ENCODE measurements around the gene FGD6.
A peak's percentile ranks its signal among the peaks of the same experiment; 100 is the strongest.

The FGD6 gene

GRCh38 chr12:95191060-95191696 lies 26.1 kb downstream of the FGD6 start:
- no peak for TF ChIP-seq CTCF (IDR thresholded peaks at IDR 0.05; ENCODE audit: low read length, missing control alignments)
- no peak for DNase-seq (ENCODE audit: low read depth)
- no peak overlapping the region for H3K4me3 ChIP-seq (replicated peaks; ENCODE audit: low read depth, low read length)

GRCh38 chr12:95187865-95188415 lies 29.3 kb downstream of the FGD6 start:
- TF ChIP-seq CTCF (IDR thresholded peaks at IDR 0.05; ENCODE audit: low read length, missing control alignments) = no peak
- DNase-seq (ENCODE audit: low read depth) = no peak
- no peak overlapping the region for H3K4me3 ChIP-seq (replicated peaks; ENCODE audit: low read depth, low read length)

GRCh38 chr12:95185854-95186253 lies 31.4 kb downstream of the FGD6 start:
- no peak for DNase-seq (ENCODE audit: low read depth)
- no peak for TF ChIP-seq CTCF (IDR thresholded peaks at IDR 0.05; ENCODE audit: low read length, missing control alignments)
- no peak overlapping the region for H3K4me3 ChIP-seq (replicated peaks; ENCODE audit: low read depth, low read length)

- no peak for TF ChIP-seq CTCF (IDR thresholded peaks at IDR 0.05; ENCODE audit: low read length, missing control alignments)
- no peak for DNase-seq (ENCODE audit: low read depth)
- no peak overlapping the region for H3K4me3 ChIP-seq (replicated peaks; ENCODE audit: low read depth, low read length)
Measured at GRCh38 chr12:95185072-95185471, 32.2 kb downstream of the FGD6 start.

- no peak for TF ChIP-seq CTCF (IDR thresholded peaks at IDR 0.05; ENCODE audit: low read length, missing control alignments)
- no peak overlapping the region for H3K4me3 ChIP-seq (replicated peaks; ENCODE audit: low read depth, low read length)
- DNase-seq (ENCODE audit: low read depth) = no peak
Measured at GRCh38 chr12:95184121-95184520, 33.1 kb downstream of the FGD6 start.

- peak; percentile 71 for DNase-seq (ENCODE audit: low read depth)
- TF ChIP-seq CTCF (IDR thresholded peaks at IDR 0.05; ENCODE audit: low read length, missing control alignments) = no peak
- no peak overlapping the region for H3K4me3 ChIP-seq (replicated peaks; ENCODE audit: low read depth, low read length)
Measured at GRCh38 chr12:95182868-95183415, 34.3 kb downstream of the FGD6 start.

GRCh38 chr12:95181103-95181502 lies 36.2 kb downstream of the FGD6 start:
- no peak for TF ChIP-seq CTCF (IDR thresholded peaks at IDR 0.05; ENCODE audit: low read length, missing control alignments)
- DNase-seq (ENCODE audit: low read depth) = no peak
- H3K4me3 ChIP-seq (replicated peaks; ENCODE audit: low read depth, low read length) = no peak overlapping the region
